NB4 (cell line): ENCODE data around the gene POLR2I.

ENCODE experiments used
- MAX ChIP-seq: IDR thresholded peaks from 2 replicates; pipeline ENCODE4 v1.6.1; 2011; ENCODE audit warnings: low read depth, low read length
- MYC ChIP-seq: IDR thresholded peaks from 2 replicates; pipeline ENCODE4 v1.6.1; 2011; ENCODE audit warnings: low read depth, low read length
- POLR2A ChIP-seq: IDR thresholded peaks from 2 replicates; pipeline ENCODE4 v1.6.1; 2011; ENCODE audit warnings: mild to moderate bottlenecking; ENCODE audit not compliant: insufficient read length; ENCODE audit errors: extremely low read depth
- TF ChIP-seq, protein P1 (sequence below): IDR thresholded peaks from one replicate; pipeline ENCODE4 v1.5.1; 2012; ENCODE audit warnings: low read depth, low read length

DNA sequence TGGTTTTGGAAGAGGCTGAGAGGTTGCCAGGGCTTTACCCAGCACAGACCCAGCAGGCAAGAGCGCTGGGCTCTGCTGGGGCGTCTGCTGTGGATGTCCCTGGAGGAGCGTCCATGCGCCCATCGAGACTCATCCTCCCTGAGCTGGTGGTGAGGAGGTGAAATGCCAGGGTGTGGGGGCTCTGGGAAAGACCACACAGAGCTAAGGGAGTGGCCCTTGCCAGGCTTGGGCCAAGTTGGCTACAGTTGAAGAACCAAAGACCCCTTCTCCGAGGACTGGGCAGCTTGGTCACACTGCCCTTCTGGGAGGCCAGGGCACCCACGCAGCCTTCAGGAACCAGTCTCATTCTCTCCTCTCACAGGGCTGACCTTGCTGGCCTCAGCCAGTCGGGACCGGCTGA lies 28.3 kb downstream of the POLR2I start:
- TF ChIP-seq, protein P1, sequence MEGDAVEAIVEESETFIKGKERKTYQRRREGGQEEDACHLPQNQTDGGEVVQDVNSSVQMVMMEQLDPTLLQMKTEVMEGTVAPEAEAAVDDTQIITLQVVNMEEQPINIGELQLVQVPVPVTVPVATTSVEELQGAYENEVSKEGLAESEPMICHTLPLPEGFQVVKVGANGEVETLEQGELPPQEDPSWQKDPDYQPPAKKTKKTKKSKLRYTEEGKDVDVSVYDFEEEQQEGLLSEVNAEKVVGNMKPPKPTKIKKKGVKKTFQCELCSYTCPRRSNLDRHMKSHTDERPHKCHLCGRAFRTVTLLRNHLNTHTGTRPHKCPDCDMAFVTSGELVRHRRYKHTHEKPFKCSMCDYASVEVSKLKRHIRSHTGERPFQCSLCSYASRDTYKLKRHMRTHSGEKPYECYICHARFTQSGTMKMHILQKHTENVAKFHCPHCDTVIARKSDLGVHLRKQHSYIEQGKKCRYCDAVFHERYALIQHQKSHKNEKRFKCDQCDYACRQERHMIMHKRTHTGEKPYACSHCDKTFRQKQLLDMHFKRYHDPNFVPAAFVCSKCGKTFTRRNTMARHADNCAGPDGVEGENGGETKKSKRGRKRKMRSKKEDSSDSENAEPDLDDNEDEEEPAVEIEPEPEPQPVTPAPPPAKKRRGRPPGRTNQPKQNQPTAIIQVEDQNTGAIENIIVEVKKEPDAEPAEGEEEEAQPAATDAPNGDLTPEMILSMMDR, result no peak
- TF ChIP-seq POLR2A, result no peak
- no peak for TF ChIP-seq MAX
- TF ChIP-seq MYC, result no peak
